H1 (cell line): ENCODE data around the gene COL2A1. TPM values are rescaled to one million over a fixed set of nuclear protein-coding genes. Genes with fewer than 3 reads are reported as not detected.

Experiments
- BCL11A ChIP-seq, 2 experiments: IDR thresholded peaks; one replicate each; pipeline ENCODE4 v1.6.1; 2011; ENCODE audit warnings: low read depth in 2 of 2, low read length in 2 of 2, mild to moderate bottlenecking in 2 of 2
- CBX5 ChIP-seq: fragments of 300-800, 300-1000 bp; sonication (generic); IDR thresholded peaks from 2 replicates; pipeline ENCODE4 v1.7.1; 2016; ENCODE audit warnings: antibody characterized with exemption, low read length, low read depth
- HDAC6 ChIP-seq: IDR thresholded peaks from one replicate; pipeline ENCODE4 v1.7.1; 2012; ENCODE audit warnings: low read depth, mild to moderate bottlenecking, inconsistent platforms, low read length, moderate library complexity
- KDM5A ChIP-seq: fragments of 200-600 bp; IDR thresholded peaks from 2 replicates; pipeline ENCODE4 v1.7.1; 2012; ENCODE audit warnings: mild to moderate bottlenecking, low read length, inconsistent platforms, mixed read lengths
- MAFK ChIP-seq: IDR thresholded peaks from 2 replicates; pipeline ENCODE4 v1.6.1; 2012; ENCODE audit warnings: low read depth, mild to moderate bottlenecking, improper control_type of control experiment, low read length
- MAX ChIP-seq: IDR thresholded peaks from 2 replicates; pipeline ENCODE4 v1.6.1; 2012; ENCODE audit warnings: inconsistent platforms
- RXRA ChIP-seq: IDR thresholded peaks from 2 replicates; pipeline ENCODE4 v1.6.1; 2011; ENCODE audit warnings: low read depth, mild to moderate bottlenecking, low read length, moderate library complexity; ENCODE audit not compliant: insufficient read depth
- SP1 ChIP-seq: IDR thresholded peaks from 2 replicates; pipeline ENCODE4 v1.6.1; 2011; ENCODE audit warnings: low read depth, low read length
- SUZ12 ChIP-seq: fragments of 200-600 bp; sonication (generic); IDR thresholded peaks from 2 replicates; pipeline ENCODE4 v1.6.1; 2012; ENCODE audit warnings: mild to moderate bottlenecking, inconsistent platforms, low read length, moderate library complexity, mixed read lengths
- YY1 ChIP-seq: IDR thresholded peaks from 2 replicates; pipeline ENCODE4 v1.6.1; 2011; ENCODE audit warnings: low read depth, mild to moderate bottlenecking, low read length
- polyA plus RNA-seq, 7 experiments: library from polyadenylated mRNA; depleted of rRNA in 3 of 7; stranded (reverse) in 5 of 7; unstranded in 2 of 7; fragments of >200 nt in 5 of 7; fragments of 200-250 nt in 2 of 7; gene quantifications; 1 replicate in 5 of 7; 2 replicates in 1 of 7; 4 replicates in 1 of 7; pipeline versions ENCODE4 v1.2.1 to v1.2.3, GENCODE V29; 2011 to 2013; ENCODE audit warnings: missing spikeins in 2 of 7, mixed read lengths in 2 of 7
- total RNA-seq: library from RNA; stranded (reverse); fragmentation: NEBNext Ultra II Directional; extraction: Animal tissue kit (Norgen Biotek cat#: 25700); gene quantifications from 2 replicates; pipeline ENCODE4 v1.2.1, GENCODE V29; 2021
- TF ChIP-seq, protein P1 (sequence below): fragments of 300-600 bp; sonication (generic); IDR thresholded peaks from 2 replicates; pipeline ENCODE4 v1.7.1; 2012; ENCODE audit warnings: low read length, moderate library complexity, mild to moderate bottlenecking, inconsistent platforms; ENCODE audit not compliant: insufficient replicate concordance

Gene COL2A1
- total and polyA plus RNA-seq, 2 of the 8 experiments (the other 6 are each of a cell fraction or from before 2014, with no cell fraction given) = 4.2 to 14.6 TPM

DNA sequence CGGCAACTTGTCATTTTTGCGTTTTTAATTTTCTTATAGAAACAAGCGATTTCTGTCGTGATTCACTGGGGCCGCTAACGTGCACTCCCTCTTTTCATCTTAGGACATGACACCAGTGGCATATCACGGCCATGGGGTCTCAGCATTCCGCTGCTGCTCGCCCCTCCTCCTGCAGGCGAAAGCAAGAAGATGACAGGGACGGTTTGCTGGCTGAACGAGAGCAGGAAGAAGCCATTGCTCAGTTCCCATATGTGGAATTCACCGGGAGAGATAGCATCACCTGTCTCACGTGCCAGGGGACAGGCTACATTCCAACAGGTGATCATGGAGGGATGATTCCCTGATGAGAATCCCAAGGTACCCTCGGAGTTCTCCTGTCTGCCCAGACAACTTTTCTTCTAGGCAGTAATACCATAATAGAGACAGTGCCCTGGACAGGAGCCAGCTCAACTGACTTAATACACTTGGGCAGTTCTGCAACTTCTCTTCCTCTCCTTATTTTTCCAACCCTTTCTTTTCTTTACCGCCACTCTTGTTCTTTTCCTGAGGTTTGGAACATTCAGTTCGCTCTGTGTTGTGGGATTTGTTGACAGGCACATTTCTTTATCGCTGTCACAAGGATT, 40.1 kb downstream of the COL2A1 start (continued):
- TF ChIP-seq, protein P1, sequence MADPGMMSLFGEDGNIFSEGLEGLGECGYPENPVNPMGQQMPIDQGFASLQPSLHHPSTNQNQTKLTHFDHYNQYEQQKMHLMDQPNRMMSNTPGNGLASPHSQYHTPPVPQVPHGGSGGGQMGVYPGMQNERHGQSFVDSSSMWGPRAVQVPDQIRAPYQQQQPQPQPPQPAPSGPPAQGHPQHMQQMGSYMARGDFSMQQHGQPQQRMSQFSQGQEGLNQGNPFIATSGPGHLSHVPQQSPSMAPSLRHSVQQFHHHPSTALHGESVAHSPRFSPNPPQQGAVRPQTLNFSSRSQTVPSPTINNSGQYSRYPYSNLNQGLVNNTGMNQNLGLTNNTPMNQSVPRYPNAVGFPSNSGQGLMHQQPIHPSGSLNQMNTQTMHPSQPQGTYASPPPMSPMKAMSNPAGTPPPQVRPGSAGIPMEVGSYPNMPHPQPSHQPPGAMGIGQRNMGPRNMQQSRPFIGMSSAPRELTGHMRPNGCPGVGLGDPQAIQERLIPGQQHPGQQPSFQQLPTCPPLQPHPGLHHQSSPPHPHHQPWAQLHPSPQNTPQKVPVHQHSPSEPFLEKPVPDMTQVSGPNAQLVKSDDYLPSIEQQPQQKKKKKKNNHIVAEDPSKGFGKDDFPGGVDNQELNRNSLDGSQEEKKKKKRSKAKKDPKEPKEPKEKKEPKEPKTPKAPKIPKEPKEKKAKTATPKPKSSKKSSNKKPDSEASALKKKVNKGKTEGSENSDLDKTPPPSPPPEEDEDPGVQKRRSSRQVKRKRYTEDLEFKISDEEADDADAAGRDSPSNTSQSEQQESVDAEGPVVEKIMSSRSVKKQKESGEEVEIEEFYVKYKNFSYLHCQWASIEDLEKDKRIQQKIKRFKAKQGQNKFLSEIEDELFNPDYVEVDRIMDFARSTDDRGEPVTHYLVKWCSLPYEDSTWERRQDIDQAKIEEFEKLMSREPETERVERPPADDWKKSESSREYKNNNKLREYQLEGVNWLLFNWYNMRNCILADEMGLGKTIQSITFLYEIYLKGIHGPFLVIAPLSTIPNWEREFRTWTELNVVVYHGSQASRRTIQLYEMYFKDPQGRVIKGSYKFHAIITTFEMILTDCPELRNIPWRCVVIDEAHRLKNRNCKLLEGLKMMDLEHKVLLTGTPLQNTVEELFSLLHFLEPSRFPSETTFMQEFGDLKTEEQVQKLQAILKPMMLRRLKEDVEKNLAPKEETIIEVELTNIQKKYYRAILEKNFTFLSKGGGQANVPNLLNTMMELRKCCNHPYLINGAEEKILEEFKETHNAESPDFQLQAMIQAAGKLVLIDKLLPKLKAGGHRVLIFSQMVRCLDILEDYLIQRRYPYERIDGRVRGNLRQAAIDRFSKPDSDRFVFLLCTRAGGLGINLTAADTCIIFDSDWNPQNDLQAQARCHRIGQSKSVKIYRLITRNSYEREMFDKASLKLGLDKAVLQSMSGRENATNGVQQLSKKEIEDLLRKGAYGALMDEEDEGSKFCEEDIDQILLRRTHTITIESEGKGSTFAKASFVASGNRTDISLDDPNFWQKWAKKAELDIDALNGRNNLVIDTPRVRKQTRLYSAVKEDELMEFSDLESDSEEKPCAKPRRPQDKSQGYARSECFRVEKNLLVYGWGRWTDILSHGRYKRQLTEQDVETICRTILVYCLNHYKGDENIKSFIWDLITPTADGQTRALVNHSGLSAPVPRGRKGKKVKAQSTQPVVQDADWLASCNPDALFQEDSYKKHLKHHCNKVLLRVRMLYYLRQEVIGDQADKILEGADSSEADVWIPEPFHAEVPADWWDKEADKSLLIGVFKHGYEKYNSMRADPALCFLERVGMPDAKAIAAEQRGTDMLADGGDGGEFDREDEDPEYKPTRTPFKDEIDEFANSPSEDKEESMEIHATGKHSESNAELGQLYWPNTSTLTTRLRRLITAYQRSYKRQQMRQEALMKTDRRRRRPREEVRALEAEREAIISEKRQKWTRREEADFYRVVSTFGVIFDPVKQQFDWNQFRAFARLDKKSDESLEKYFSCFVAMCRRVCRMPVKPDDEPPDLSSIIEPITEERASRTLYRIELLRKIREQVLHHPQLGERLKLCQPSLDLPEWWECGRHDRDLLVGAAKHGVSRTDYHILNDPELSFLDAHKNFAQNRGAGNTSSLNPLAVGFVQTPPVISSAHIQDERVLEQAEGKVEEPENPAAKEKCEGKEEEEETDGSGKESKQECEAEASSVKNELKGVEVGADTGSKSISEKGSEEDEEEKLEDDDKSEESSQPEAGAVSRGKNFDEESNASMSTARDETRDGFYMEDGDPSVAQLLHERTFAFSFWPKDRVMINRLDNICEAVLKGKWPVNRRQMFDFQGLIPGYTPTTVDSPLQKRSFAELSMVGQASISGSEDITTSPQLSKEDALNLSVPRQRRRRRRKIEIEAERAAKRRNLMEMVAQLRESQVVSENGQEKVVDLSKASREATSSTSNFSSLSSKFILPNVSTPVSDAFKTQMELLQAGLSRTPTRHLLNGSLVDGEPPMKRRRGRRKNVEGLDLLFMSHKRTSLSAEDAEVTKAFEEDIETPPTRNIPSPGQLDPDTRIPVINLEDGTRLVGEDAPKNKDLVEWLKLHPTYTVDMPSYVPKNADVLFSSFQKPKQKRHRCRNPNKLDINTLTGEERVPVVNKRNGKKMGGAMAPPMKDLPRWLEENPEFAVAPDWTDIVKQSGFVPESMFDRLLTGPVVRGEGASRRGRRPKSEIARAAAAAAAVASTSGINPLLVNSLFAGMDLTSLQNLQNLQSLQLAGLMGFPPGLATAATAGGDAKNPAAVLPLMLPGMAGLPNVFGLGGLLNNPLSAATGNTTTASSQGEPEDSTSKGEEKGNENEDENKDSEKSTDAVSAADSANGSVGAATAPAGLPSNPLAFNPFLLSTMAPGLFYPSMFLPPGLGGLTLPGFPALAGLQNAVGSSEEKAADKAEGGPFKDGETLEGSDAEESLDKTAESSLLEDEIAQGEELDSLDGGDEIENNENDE = no peak
- TF ChIP-seq HDAC6 = no peak
- no peak for TF ChIP-seq MAFK
- no peak for TF ChIP-seq SUZ12
- 0 out of 2 replicates have a peak, but pooled peaks have one; percentile 36 for TF ChIP-seq YY1
- no peak for TF ChIP-seq SP1
- no peak; the same call in 1 of the 2 replicates for TF ChIP-seq MAX
- no peak for TF ChIP-seq KDM5A
- no peak for TF ChIP-seq CBX5
- TF ChIP-seq BCL11A (IDR thresholded peaks at IDR 0.05; ENCODE audit: low read depth in 2 of 2, low read length in 2 of 2) = no peak
- TF ChIP-seq RXRA = no peak
